GM18511 (cell line): Measurements from ENCODE around the gene GPER1.
A peak's percentile ranks its signal among the peaks of the same experiment; 100 is the strongest.
"Not testable (repeated sequence)": the region's sequence is repeated elsewhere in the genome, so short reads cannot be mapped to it uniquely, and the experiment has no call there.

Source experiments
- ATAC-seq: cut with Tn5 transposase; IDR thresholded peaks from one replicate; pipeline ENCODE4 v1.9.1; 2021; ENCODE audit warnings: mild to moderate bottlenecking, moderate library complexity; ENCODE audit not compliant: unreplicated experiment

Gene GPER1

DNA sequence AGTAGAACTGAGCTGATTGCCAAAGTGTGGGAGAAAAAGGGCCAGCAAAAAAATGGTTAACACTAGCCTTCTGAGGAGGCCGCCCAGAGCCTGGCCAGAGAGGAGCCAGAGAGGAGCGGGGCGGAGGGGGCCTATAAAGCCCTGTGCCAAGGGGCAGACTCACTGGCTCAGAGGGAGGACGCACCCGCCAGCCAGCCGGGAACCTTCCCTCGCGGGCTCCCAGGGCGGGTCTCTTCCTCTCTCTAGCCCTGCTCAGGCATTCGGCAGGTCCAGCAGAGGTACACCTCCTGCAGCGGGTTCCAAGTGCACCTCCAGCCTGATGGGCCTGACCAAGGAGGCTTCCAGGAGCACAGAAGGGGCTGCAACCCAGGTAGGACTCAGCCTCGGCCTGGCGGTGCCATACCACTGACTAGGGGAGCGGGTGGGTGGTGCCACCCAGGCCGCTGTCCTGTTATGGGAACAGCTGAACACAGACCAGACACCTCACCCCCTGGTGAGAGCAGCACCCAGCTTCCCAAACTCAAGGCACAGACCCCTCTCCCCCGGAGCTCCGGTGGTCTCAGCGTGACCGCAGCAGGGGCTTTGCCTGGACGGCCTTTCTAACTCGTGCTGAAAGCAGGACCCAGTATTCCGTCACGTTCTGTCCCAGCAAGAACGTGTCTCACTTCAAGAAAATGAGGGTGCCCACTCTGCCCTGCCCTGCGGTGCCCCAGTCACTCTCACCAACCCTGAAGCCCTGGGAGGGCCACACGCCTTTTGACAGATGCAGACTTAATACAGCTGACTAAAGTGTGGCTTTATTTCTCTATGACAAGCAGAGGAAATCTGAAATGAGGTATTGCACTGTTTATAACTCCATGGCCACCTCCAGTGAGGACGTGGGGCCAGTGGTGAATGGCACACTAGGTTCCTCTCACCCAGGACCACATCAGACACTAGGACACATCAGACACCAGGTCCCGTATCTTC is at the start of gene GPER1:
TSS of gene GPER1 (plus strand) at position 162 of the 969 bp plus-strand sequence. CDS start 3,616 bp downstream, outside the sequence.
- no peak for ATAC-seq

DNA sequence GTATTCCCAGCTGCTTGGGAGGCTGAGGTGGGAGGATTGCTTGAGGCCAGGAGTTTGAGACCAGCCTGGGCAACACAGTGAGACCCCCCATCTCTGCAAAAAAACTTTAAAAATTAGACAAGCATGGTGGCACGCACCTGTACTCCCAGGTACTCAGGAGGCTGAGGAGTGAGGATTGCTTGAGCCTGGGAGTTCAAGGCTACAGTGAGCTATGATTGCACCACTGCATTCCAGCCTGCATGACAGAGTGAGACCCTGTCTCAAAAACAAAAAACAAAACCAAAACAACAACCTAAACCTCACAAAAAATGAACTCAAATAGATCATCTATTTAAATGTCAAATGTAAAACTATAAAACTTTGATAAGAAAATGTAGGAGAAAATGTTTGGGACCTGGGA is 47.7 kb upstream of the GPER1 start:
- not testable (repeated sequence) for ATAC-seq

DNA sequence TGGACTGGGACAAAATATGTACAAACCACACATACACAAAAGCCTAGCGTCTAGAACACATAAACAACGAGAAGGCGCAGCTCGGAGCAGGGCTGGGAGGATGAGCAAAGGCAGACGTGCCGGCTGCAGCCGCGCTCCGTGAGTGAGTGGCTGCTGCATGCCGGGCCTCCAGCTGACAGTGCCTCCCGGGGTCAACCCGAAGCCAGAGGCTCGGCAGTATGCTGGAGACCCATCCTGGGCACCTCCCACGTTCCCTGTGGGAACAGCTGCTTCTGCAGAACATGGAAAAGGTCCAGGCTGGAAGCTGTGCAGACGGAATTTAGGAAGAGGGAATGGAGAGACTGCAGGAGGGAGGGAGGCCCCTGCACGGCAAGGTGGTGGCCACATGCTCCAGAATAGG is 47.1 kb upstream of the GPER1 start:
- no peak for ATAC-seq

DNA sequence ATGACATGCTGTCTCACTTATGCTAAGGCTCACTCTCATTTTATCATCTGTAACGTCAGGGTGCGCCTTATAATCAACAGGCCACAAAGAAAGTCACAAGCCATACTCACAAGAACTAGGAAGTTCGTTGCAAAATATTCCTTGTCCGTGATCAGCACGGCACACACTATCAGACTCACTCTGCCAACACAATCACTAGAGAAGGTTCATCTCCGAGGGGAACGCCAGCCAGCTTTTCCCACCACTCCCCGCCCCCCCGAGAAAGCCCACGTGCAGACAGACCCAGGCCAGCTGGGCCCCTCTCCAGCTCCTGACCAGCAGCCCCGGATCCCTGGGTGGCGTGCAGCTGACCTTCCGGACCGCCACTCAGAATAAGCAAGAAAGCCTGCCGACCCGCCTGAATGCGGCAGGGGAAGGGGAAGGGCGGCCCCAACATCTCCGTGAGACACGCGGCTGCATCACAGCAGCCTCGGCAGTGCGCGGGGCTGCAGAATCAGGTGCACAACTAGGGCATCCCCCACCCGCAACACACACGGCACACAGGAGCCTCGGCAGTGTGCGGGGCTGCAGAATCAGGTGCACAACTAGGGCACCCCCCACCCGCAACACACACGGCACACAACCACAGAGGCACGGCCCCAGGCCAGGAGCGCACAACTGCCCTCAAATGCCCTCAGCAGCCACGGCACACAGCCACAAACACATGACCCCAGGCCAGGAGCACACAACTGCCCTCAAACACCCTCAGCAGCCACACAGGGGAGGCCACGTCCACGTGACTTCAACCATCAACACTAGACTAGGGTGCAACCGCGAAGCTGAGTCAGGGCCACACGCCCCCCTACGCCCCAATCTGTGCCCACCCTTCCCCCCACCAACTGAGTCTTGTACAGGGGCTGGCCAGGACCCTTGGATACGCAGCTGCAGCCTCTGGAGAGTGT is 46.1 kb upstream of the GPER1 start:
- ATAC-seq: no peak

DNA sequence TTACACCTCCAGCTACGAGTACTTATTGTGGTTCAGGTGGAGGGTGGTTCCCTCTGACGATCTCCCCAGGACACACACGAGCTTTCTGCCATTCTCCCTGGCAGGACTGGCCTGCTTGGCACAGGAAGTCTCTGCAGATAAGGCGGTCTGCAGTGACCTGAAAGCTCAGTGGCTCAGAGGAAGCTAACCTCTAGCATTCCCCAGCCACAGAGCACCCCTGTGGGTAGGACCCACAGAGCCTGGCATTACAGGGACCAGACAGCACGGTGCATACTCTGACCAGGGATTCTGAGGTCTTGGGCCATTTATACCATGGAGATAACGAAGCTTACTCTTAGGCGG is 45.5 kb upstream of the GPER1 start:
- no peak for ATAC-seq

DNA sequence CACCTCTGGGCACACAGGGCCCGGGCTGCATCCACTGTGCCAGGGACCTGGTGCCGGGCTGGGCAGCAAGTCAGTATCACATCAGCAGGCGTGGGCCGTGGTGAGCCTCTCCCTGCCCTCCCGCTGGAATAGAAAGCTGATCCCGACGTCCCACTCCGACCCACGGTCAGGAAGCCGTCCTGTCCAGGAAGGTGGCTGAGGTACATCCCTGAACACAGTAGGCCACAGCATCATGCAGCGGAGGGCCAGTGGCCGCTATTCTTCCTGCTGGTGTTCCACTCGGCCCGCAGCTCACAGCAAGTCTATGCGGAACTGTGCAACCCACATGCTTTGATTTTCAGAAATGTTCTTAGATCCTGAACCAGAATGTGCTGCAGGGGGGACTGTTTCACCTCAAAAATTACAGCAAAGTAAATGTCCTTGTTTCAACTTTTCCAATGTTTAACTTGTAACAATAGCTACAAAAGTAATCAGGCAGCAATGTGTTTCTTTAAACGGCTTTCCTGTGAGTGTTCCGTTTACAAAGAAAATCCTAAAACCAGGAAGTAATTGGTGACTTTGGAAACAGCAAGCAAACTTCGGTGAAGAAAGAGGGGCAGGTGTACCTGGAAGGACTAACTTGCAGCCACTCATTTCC is 44.2 kb upstream of the GPER1 start:
- ATAC-seq: no peak

DNA sequence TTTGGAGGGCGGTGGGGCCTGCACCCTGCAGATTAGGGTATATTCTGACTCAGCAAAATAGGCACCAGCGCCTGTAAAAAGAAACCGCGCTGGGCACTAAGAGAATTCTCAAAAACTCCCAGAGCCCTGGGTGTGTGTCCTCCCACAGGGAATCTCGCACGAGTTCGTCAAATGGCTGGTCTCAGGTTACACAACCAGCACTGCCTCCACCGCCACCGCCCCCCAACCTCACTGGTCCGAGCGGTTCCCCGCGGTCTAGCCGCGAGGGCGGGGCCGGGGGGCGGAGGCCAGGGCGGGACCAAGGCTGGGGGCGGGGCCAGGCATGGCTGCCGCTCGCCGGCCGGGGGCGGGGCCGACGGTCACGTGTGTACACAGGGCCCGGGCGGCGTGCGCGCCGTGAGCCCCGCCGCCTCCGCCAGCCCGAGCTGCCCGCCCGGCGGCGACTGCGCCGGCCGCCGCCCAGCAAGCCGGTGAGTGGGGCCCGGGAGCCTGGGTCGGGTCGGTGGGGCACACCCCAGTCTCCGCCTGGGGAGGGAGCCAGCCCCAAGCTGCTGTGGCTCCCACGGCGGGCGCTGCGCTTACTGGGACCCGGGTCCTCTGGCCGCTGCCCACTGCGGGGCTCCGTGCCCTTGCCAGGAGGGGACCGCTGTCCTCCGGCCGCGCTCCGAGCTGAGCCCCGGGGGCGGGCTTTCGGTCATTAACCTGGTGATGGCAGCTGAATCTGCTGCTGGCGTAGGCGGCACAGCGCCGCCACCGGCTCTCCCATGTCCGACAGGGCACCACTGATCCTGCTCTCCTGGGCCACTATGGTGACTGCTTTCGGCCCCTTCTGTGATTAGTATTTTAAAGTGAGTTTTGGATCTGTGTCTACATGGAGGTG is 43.5 kb upstream of the GPER1 start, which contains the start of gene GPR146:
TSS of gene GPR146 (plus strand) at position 358 of the 880 bp plus-strand sequence. CDS start 12,970 bp downstream, outside the sequence.
- peak; percentile 82 for ATAC-seq

DNA sequence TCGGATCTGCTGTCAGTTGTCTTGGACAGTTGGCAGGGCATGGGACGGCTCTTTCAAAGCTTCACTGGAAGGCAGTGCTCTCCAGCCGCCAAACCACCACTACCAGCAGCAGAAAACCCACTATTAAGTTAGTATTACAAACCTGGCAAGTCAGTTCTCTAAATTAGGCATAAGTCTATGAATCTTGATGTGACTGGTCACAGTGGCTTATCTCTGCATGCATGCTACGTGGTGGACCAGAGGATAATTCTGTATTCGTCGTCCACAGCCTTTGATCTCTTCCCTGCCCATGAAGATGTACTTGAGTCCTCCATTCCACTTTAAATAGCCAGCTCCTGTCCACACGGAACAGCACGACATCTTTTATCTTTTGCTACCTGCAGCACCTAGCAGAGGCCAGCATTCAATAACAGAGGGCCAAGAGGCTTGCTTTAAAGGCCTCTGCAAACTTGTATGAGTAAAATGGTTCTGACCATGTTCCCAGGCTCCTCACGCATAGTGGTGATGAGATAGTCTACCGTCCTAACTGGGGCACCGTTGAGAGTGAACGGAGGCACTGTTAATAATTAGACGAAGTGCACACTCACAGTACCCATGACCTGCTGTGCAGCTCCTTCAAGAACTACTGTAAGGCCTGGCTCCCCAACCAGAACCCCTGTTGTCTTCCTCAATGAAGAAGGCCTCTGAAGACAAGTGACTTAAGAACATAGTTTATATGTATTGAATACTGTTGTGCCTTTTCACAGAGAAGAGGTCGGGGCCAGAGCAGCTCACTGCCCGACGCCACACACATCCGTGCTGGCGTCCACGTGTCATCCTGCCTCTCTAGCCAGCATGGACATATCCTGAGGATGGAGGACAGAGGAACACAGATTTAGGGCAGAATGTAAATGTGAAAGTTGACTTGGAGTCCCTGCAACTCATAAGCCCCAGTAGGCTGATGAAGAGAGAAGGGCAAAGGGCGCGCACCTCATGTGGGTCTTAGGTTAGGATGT is 42.5 kb upstream of the GPER1 start:
- no peak for ATAC-seq

DNA sequence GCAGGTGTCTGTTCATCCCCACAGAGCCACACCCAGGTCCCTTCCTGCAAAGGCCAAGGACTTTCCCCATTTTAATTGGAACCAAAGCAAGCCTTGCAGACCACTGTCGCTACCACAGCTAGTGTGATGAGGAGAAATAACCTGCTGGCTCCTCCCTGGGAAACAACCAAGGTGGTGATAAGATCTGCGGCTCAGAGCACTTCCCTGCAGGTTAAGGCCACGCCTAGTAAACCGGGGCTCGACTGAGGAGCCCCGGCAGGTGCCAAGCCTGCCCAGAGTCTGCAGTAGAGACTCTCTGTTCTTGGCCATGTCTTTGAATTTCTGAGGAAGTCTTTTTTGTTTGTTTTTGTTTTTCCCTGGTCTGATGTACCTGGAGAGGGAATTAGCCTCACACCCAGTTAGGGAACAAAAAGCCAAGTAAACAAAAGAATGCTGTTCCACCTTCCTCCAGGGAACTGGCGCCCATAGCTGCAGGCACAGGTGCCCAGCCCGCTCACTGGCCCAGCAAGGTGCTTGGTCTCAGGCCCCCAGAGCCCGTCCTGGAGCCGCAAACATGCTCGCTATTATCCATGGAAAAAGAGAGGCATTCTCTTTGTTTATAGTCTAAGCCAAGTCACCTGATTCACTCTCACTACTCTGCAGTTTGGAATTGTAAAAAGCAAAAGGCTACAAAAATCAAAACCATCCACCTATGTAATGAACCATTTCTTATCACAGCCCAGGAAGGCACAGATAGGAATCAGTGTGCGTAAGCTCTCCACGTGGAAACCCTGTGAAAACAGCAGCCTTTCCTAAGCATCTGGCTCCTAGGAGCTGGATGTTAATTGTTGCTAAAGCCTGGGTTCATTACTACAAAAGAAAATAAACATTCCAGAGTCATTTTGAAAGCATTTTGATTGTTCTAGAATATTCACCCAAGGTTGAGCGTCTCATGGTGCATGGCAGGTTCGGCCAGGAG is 40.9 kb upstream of the GPER1 start:
- ATAC-seq: no peak

DNA sequence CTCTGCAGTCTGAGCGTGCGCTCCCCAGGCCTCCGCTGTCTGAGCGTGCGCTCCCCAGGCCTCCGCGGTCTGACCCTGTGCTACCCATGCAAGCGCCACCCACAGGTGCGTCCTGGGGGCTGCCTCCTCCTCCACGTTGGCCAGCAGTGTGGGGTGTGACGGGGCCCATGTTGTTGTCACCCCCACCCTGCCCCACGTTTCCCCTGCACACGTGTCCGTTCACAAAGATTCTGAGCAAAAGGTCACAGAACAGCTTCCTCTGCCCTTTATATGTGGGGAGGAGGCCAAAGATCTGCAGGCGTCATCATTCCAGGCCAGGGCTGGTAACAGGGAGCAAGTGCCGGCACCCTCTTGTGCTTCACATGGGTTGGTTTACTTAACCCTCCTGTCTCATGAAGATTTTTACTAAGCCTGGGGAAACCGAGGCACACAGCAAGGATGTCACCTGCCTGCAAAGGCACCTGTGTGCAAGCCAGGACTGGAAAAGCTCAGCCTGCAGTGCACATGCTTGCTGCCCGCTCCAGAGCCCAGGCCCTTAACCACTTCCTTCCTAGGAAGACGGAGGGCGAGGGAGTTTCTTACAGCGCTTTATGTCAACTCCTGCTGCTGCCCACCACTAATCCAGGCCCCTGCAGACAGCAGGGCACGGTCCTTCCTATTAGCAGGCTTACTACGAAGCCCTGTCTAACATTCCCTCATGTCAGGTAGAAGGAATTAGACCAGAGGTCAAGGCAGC is 38.7 kb upstream of the GPER1 start:
- no peak for ATAC-seq

DNA sequence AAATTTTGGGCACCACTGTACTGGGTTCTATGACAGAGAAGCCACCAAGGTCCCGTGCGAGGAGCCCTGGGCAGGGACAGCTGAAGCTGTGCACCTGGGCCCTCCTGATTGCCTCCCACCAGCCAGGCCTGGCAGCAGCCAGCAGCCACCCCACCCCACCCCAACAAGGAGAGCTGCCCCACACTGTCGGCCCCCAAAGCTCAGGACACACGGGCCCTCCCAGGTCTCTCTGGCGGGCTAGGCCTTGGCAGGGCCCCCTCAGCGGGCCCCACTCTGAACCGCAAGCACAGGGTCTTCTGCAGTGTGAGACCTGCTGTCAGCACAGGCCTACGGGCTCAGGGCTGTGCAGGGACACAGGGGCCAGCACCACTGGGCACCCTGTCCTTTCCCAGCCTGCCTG is 38.1 kb upstream of the GPER1 start:
- ATAC-seq: no peak

DNA sequence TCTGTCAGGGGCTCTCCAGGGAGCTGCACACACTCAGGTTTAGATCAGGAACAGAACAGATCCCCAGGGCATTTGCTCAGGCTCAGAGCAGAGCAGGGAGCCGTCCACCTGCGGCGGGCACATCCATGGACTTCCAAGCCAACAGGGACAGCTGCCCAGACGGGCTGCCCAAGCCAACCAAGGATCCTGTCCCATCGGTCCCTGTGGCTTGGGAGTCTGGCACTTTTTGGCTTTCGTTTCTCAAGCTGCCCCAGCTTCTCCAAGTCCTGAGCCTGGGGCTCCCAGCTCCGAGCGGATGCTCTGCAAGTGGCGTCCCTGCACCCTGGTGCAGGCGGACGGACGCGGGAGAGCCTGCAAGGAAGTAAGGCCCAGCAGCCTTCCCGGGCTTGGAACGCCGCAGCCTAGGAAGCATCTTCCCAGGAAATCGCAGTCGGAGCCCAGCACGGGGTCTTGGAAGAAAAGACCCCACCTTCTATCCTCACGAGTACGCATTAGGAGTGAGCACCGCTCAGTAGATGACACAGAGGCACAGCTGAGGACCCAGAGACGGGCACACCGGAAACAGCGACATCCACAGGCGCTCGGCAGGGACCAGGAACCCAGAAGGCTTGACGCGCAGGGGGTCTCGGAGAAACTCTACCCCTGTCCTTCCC is 37.5 kb upstream of the GPER1 start:
- no peak for ATAC-seq

DNA sequence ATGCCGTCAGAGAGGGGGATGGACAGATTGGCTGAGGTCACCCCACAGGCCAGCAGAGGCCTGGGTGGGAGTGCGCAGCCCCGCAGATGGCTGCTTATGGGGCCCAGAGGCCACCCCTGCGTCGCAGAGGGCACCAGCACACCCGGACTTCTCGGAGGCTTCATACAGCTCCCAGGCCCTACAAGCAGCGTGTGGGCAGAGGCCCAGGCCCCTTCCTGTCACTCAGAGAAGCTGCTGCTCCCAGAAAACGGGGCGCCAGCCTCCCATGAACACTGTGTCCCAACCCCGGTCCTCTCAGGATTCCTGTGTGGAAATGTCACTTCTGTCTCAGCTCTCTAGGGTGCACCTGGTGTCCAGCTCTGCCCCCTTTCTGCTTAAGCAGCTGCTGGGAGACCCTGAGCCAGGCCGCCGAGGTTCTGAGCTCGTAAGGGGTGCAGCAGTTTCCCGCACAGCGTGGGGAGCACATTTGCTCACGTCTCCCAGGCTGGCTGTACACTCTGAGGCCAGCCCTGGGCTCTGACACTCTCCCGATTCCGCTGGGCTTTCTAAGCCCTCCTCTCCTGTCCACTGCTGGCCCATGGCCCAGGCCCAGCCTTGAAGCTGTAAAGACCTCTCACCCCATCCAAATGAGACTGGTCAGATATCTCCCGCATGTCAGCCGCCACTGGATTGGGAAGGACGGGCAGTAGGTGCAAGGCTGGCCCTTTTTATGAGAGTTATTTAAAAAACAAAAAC is 36.8 kb upstream of the GPER1 start:
- ATAC-seq: no peak

DNA sequence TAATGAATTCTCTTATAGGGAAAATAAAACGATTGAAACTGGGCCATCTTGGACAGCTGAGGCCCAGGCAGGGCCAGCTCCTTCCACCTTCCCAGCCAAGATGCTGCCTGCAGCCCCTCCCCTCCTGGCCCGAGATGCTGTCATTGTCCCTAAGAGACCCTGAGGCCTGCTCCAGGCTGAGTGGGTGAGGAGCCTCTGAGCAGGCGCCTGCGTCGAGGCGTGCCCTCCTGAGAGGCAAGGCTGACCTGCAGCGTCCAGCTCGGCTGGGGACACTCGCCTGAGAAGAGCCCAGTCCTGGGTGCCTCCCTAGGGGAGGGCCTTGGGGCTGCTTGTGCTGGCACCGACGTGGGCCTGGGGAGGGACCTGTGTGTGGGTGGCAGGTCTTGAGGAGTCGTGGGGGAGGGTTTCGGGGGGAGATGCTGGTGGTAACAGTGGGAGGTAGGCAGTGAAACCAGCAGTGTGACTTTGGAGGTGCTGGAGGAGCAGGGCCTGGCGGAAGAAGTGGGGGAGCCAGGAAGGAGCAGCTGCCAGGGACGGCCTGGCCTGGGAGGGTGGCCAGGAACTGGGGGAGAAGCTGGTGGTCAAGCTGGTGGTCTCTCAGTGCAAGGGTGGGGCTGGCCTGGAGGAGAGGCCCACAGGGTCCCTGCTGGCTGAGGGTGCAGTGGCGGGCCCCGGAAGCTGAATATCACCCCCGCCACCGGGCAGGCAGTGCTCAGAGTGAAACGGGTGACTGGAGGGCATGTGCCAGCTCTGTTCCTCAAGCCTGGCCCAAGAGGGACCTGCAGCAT is 35.7 kb upstream of the GPER1 start:
- ATAC-seq: no peak

DNA sequence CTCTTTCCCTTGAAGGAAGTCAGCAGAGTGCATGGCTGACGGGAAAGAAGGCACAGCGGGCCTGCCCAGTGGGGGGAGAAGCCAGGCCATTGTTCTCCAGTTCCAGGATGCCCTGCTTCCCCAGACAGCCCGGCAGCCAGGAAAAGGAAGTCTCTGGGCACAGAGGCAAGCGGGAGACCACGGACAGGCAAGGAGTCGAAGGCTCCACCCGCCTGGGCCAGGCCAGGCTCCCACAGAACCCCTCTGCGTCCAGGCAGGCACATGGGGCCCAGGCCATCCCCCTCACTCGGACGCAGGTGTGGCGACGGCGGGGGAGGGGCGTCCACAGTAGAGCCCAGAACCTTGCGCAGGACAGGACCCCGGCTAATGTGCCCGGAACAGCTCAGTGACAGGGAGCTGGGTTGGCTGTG is 34.9 kb upstream of the GPER1 start:
- no peak for ATAC-seq
